GM12878 (cell line): ENCODE results near the gene IKBIP. TPM values are rescaled to one million over a fixed set of nuclear protein-coding genes. Genes with fewer than 3 reads are reported as not detected.

Experiments used
- ATAC-seq: fragments of 200-7000 bp; cut with Tn5 transposase; 3 replicates; pipeline ENCODE4 v1.9.1; 2020; ENCODE audit warnings: mild to moderate bottlenecking, moderate library complexity
- BruUV-seq: library from RNA; stranded (reverse); fragments of 400-500 nt; replicated peaks from 2 replicates; lab custom pipeline; 2021; lab: Mats Ljungman, UMichigan
- CTCF ChIA-PET: fragments of 300-600 bp; sonication (Branson Sonifier 250); formaldehyde crosslinking; extraction: SDS; loops from one replicate; lab custom pipeline; 2021; ENCODE audit warnings: inconsistent platforms; lab: Yijun Ruan, JAX
- POLR2A ChIA-PET: fragments of 350-600 bp; formaldehyde crosslinking; extraction: SDS; loops from one replicate; lab custom pipeline; 2021; ENCODE audit warnings: inconsistent platforms; lab: Charles Lee
- RAD21 ChIA-PET: fragments of 300-600 bp; sonication (Branson Sonifier 250); formaldehyde crosslinking; loops from one replicate; lab custom pipeline; 2023; ENCODE audit warnings: antibody characterized with exemption; ENCODE audit not compliant: unreplicated experiment; lab: Charles Lee
- SMC1A ChIA-PET: fragments of 300-600 bp; sonication (Branson Sonifier 250); formaldehyde crosslinking; loops from one replicate; lab custom pipeline; 2023; ENCODE audit not compliant: unreplicated experiment, uncharacterized antibody; lab: Charles Lee
- DNase-seq: peaks from one replicate; pipeline ENCODE4 v3.0.0-alpha.2; 2011; ENCODE audit warnings: low read depth, low spot score
- FAIRE-seq: peaks from 3 replicates; lab custom pipeline; 2011; peaks lifted over from hg19 to GRCh38; lab: Jason Lieb, UNC
- H2AFZ ChIP-seq: 2 replicates; pipeline ENCODE4 v1.6.0; 2011; ENCODE audit warnings: low read depth, low read length, control low read depth; ENCODE audit not compliant: control insufficient read depth
- H3K27ac ChIP-seq: 2 replicates; pipeline ENCODE4 v1.5.1; 2011; ENCODE audit warnings: control low read depth; ENCODE audit not compliant: control insufficient read depth, insufficient read depth
- H3K27me3 ChIP-seq, 2 experiments: replicated peaks in 1 of 2; 2 replicates each; pipeline versions ENCODE4 v1.6.0 to v1.6.1; 2011; ENCODE audit warnings: low read length in 1 of 2; ENCODE audit not compliant: control insufficient read depth in 2 of 2, insufficient read depth in 2 of 2
- H3K36me3 ChIP-seq, 2 experiments: 2 replicates each; pipeline ENCODE4 v1.5.1; 2011; ENCODE audit warnings: low read length in 1 of 2; ENCODE audit not compliant: control insufficient read depth in 2 of 2, insufficient read depth in 2 of 2
- H3K4me1 ChIP-seq: 2 replicates; pipeline ENCODE4 v1.6.1; 2011; ENCODE audit warnings: mild to moderate bottlenecking, low read length, moderate library complexity, mixed read lengths; ENCODE audit not compliant: control insufficient read depth, insufficient read depth
- H3K4me2 ChIP-seq: 2 replicates; pipeline ENCODE4 v1.6.0; 2011; ENCODE audit warnings: control low read depth; ENCODE audit not compliant: control insufficient read depth, insufficient read depth
- H3K4me3 ChIP-seq: fragments of 200-600 bp; sonication (generic); 2 replicates; pipeline ENCODE4 v1.5.1; 2016
- H3K79me2 ChIP-seq: 2 replicates; pipeline ENCODE4 v1.6.0; 2011; ENCODE audit warnings: low read length; ENCODE audit not compliant: control insufficient read depth, insufficient read depth
- H3K9ac ChIP-seq: 2 replicates; pipeline ENCODE4 v1.8.0; 2011; ENCODE audit warnings: low read length, control low read depth, mixed read lengths; ENCODE audit not compliant: control insufficient read depth, insufficient read depth
- H3K9me3 ChIP-seq: replicated peaks from 3 replicates; pipeline ENCODE4 v1.5.1; 2011; ENCODE audit warnings: mild to moderate bottlenecking, low read length; ENCODE audit not compliant: control insufficient read depth, insufficient read depth
- H4K20me1 ChIP-seq: 2 replicates; pipeline ENCODE4 v1.6.0; 2011; ENCODE audit not compliant: control insufficient read depth, insufficient read depth
- BCL11A ChIP-seq: IDR thresholded peaks from 2 replicates; pipeline ENCODE4 v1.6.1; 2011; ENCODE audit warnings: low read depth, low read length
- ELK1 ChIP-seq: IDR thresholded peaks from 2 replicates; pipeline ENCODE4 v1.6.1; 2012; ENCODE audit warnings: low read depth, low read length, improper control_type of control experiment
- HDGF ChIP-seq: fragments of 450-650 bp; IDR thresholded peaks from 2 replicates; pipeline ENCODE4 v1.6.1; 2016; ENCODE audit warnings: antibody characterized with exemption
- PAX5 ChIP-seq: IDR thresholded peaks from 2 replicates; pipeline ENCODE4 v1.6.1; 2011; ENCODE audit warnings: low read depth, low read length, borderline replicate concordance
- POLR2A ChIP-seq: IDR thresholded peaks from 2 replicates; pipeline ENCODE4 v1.6.1; 2011; ENCODE audit warnings: low read depth, mild to moderate bottlenecking, low read length
- POLR2AphosphoS5 ChIP-seq: IDR thresholded peaks from 2 replicates; pipeline ENCODE4 v1.6.1; 2011; ENCODE audit warnings: mild to moderate bottlenecking, low read length, inconsistent platforms
- SMAD5 ChIP-seq: IDR thresholded peaks from 2 replicates; pipeline ENCODE4 v1.6.1; 2016; ENCODE audit warnings: antibody characterized with exemption, low read depth
- SUPT20H ChIP-seq: IDR thresholded peaks from 2 replicates; pipeline ENCODE4 v1.6.1; 2011; ENCODE audit warnings: low read depth, mild to moderate bottlenecking, low read length, moderate library complexity, borderline replicate concordance; ENCODE audit not compliant: control insufficient read depth
- SUZ12 ChIP-seq: fragments of 200-600 bp; sonication (generic); IDR thresholded peaks from one replicate; pipeline ENCODE4 v1.6.1; 2018; ENCODE audit warnings: antibody characterized with exemption, mild to moderate bottlenecking; ENCODE audit not compliant: unreplicated experiment
- USF1 ChIP-seq: IDR thresholded peaks from 2 replicates; pipeline ENCODE4 v1.6.1; 2011; ENCODE audit warnings: borderline replicate concordance, low read depth, mild to moderate bottlenecking, moderate library complexity, mixed read lengths, low read length; ENCODE audit not compliant: insufficient read depth; ENCODE audit errors: extremely low read length
- WRNIP1 ChIP-seq: IDR thresholded peaks from 2 replicates; pipeline ENCODE4 v1.6.1; 2011; ENCODE audit warnings: low read depth, low read length, improper control_type of control experiment, borderline replicate concordance
- ZBTB11 ChIP-seq: fragments of 450-650 bp; formaldehyde crosslinking; IDR thresholded peaks from 2 replicates; pipeline ENCODE4 v1.5.0; 2022; ENCODE audit warnings: mild to moderate bottlenecking, missing genetic modification characterization
- in situ Hi-C: fragments of 300-500 bp; cut with MboI; formaldehyde crosslinking; loops from 9 replicates; pipeline ENCODE4 v1.14.3; 2018; ENCODE audit warnings: mixed read lengths
- intact Hi-C: fragments of 100-400 bp; cut with micrococcal nuclease; formaldehyde crosslinking; loops from one replicate; pipeline ENCODE4 v1.14.2; 2022; ENCODE audit not compliant: unreplicated experiment
- polyA plus RNA-seq, 11 experiments: library from polyadenylated mRNA; depleted of rRNA in 4 of 11; unstranded in 6 of 11; stranded (reverse) in 5 of 11; fragments of >200 nt; fragmentation: Nextera tagmentation in 4 of 11; fragmentation: Illumina TruSeq in 1 of 11; extraction: Ambion mirVana in 4 of 11; extraction: Trizol in 1 of 11; gene quantifications; 1 replicate in 1 of 11; 2 replicates in 10 of 11; pipeline versions ENCODE4 v1.2.1 to v1.2.3, GENCODE V29; 2011 to 2016; ENCODE audit warnings: inconsistent platforms in 2 of 11, missing spikeins in 2 of 11, low read depth in 1 of 11
- total RNA-seq, 4 experiments: library from RNA; depleted of rRNA in 3 of 4; stranded (reverse); fragments of >200 nt in 3 of 4; fragmentation: Illumina TruSeq in 1 of 4; extraction: Trizol in 1 of 4; gene quantifications; 2 replicates each; pipeline versions ENCODE4 v1.2.1 to v1.2.3, GENCODE V29; 2013 to 2021

IKBIP gene
- total and polyA plus RNA-seq, 10 of the 15 experiments (the other 5 are each of a cell fraction or from before 2014, with no cell fraction given), result 5.4 to 34.5 (median 18.4) TPM

- POLR2A ChIA-PET, result no interaction called here
- intact Hi-C loops, result no loop called here
These were observed 15.9 kb upstream of the IKBIP start for GRCh38 chr12:98660521-98660920.

More at GRCh38 chr12:98660521-98660920, 15.9 kb upstream of the IKBIP start:
- ChIA-PET CTCF (interaction anchor here (1.2 kb wide), 1 partner anchor 338 kb away, joined by 3 read pairs; no protein-coding TSS in a partner anchor), SMC1A (no interaction called here), RAD21 (no interaction called here)
- in situ Hi-C loops, result no loop called here
- peaks cover 0 to 12% of the 10 kb centered on the region in 2 experiments; a peak in 3 of 4 replicates for H3K36me3 ChIP-seq
- ATAC-seq (no peak), DNase-seq (no peak), FAIRE-seq (no peak)
- H3K9ac ChIP-seq, result no peak overlapping the region
- no peaks in the 10 kb centered on the region for H3K79me2 ChIP-seq
- no peaks in the 10 kb centered on the region for H3K9me3 ChIP-seq
- BruUV-seq, result no TSS peak
- H3K27me3 ChIP-seq, result no peaks in the 10 kb centered on the region
- TF ChIP-seq SUPT20H, result no peak
- TF ChIP-seq SMAD5, result no peak
- TF ChIP-seq POLR2A, result no peak
- TF ChIP-seq HDGF, result no peak
- TF ChIP-seq POLR2AphosphoS5, result no peak
- no peak for TF ChIP-seq WRNIP1
- TF ChIP-seq PAX5, result no peak
- TF ChIP-seq ELK1, result no peak
- TF ChIP-seq BCL11A, result no peak
- no peak for TF ChIP-seq ZBTB11 (CRISPR knock-in tag)
- no peak for TF ChIP-seq USF1
- no peak for TF ChIP-seq SUZ12
- no peak overlapping the region for H2AFZ ChIP-seq
- H3K4me2 ChIP-seq, result no peak overlapping the region
- no peaks in the 10 kb centered on the region for H4K20me1 ChIP-seq
- H3K4me3 ChIP-seq, result no peak overlapping the region
- no peak overlapping the region for H3K27ac ChIP-seq
- no peaks in the 10 kb centered on the region; the same call in 1 of the 2 replicates for H3K4me1 ChIP-seq
